Activated naive CD4-positive, alpha-beta T cell treated with anti-CD3 and anti-CD28 coated beads for 36 hours (primary cell): Measurements from ENCODE around the gene LZTS2. TPM values are rescaled to one million over a fixed set of nuclear protein-coding genes. Genes with fewer than 3 reads are reported as not detected.
"Not testable (repeated sequence)": the region's sequence is repeated elsewhere in the genome, so short reads cannot be mapped to it uniquely, and the experiment has no call there.

Source experiments
- CTCF ChIA-PET: fragments of 350-600 bp; sonication (Branson Sonifier 250); formaldehyde crosslinking; loops from one replicate; lab custom pipeline; 2021; ENCODE audit warnings: antibody characterized with exemption; lab: Charles Lee
- DNase-seq: peaks from one replicate; pipeline ENCODE4 v3.0.0-alpha.2; 2020
- H3K27ac Mint-ChIP-seq: one replicate; pipeline ENCODE4 v1.8.0; 2021; ENCODE audit warnings: mild to moderate bottlenecking, mixed read lengths
- H3K27me3 Mint-ChIP-seq: one replicate; pipeline ENCODE4 v1.8.0; 2021; ENCODE audit warnings: low read depth, mixed read lengths
- H3K36me3 Mint-ChIP-seq: one replicate; pipeline ENCODE4 v1.8.0; 2021; ENCODE audit warnings: low read depth, mixed read lengths
- H3K4me1 Mint-ChIP-seq: one replicate; pipeline ENCODE4 v1.8.0; 2021; ENCODE audit warnings: low read depth, mixed read lengths
- H3K4me3 Mint-ChIP-seq: one replicate; pipeline ENCODE4 v1.8.0; 2021; ENCODE audit warnings: mild to moderate bottlenecking, moderate library complexity, mixed read lengths
- H3K9me3 Mint-ChIP-seq: one replicate; pipeline ENCODE4 v1.8.0; 2021; ENCODE audit warnings: mixed read lengths
- intact Hi-C: fragments of 100-400 bp; cut with micrococcal nuclease; formaldehyde crosslinking; loops from one replicate; pipeline ENCODE4 v1.15.1; 2023
- total RNA-seq, 2 experiments: library from RNA; stranded (reverse); gene quantifications; one replicate each; pipeline ENCODE4 v1.2.3, GENCODE V29; 2021

LZTS2 gene
- total RNA-seq, 2 experiments from 2014 or later = 8.3 to 8.9 TPM

DNA sequence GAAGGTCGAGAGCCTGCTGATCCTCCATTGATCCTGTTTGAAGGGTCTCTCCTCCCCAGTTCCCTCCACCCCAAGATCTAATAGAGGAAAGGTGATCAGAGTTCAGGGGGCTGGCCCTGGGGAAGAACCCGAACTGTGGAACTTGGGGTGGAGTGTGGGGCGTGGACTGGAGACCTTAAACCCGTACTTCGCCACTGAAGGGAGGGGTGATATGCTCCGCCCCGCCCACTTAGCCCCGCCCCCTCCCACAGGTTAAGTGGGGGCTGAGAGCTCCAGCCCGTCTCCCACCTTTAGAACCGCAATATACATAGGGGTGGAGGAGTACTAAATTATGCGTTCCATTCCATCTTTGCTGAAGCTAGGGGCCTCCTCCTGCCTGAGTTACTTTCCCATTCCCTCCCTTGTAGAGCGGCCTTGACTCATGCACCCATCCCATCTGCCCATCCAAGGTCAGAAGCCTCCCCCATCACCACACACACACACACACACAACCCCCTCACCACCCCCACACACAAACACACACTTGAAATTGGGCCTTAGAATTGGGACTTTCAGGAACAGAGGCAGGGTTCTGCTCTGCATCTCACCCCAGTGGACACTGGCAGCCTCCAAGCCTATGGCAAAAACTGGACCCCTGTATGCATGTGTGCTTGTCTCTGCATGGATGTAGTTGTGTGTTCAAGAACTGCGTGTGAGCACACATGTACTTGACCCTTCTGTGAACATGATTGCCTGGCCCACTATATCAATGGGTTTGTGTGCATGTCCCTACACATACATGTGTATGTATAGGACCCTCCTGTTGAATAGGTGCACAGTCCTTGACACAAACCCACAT lies 29.3 kb upstream of the LZTS2 start:
- DNase-seq = no peak
- H3K4me1 Mint-ChIP-seq = peaks cover 8% of the 10 kb centered on the region
- H3K36me3 Mint-ChIP-seq = no peaks in the 10 kb centered on the region
- H3K27me3 Mint-ChIP-seq = no peaks in the 10 kb centered on the region
- H3K9me3 Mint-ChIP-seq = no peaks in the 10 kb centered on the region
- CTCF ChIA-PET = no interaction called here
- peak overlapping the region; percentile 59 for H3K4me3 Mint-ChIP-seq
- intact Hi-C loops = no loop called here
- no peak overlapping the region for H3K27ac Mint-ChIP-seq

DNA sequence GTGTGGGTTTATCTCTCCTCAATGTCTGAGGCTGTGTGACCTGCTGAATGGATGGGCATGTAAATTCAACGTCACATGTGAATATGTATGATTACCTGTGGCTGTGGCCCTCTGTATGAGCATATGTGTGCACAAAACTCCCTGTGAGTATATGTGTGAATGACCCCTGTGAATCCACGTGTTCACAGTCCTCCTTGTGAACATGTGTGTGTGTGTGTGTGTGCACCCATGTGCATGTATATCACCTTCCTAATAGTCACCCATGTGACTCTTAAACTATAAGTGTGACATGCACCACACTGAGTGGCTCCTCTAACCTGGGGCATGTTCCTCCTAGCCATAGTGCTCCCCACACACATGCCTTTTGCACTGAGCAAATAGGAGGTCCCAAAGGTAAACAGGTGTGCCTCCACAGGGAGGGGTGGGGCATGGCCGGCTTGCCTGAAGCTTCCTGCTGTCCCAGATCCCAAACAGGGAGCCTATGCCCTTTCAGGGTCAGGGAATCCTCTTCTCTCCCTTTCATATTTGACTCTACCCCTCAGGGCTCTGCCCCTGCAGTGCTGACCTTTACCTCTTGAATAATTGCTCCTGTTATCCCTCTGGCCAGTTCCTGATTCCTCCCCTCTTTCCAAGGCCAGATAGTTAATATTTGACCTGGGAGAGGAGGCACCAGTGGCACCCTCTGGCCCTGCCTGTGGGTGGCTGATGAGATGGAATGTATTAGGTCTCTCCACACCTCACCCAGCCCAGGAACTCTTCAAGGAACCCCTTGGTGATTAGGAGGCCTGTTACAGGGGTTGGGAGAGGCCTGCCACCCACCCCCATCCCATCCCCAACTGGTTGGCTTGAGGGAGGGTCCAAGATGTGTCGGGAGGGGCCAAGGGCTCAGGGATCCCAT lies 28.4 kb upstream of the LZTS2 start:
- Mint-ChIP-seq H3K36me3 (no peaks in the 10 kb centered on the region), H3K4me3 (no peak overlapping the region)

DNA sequence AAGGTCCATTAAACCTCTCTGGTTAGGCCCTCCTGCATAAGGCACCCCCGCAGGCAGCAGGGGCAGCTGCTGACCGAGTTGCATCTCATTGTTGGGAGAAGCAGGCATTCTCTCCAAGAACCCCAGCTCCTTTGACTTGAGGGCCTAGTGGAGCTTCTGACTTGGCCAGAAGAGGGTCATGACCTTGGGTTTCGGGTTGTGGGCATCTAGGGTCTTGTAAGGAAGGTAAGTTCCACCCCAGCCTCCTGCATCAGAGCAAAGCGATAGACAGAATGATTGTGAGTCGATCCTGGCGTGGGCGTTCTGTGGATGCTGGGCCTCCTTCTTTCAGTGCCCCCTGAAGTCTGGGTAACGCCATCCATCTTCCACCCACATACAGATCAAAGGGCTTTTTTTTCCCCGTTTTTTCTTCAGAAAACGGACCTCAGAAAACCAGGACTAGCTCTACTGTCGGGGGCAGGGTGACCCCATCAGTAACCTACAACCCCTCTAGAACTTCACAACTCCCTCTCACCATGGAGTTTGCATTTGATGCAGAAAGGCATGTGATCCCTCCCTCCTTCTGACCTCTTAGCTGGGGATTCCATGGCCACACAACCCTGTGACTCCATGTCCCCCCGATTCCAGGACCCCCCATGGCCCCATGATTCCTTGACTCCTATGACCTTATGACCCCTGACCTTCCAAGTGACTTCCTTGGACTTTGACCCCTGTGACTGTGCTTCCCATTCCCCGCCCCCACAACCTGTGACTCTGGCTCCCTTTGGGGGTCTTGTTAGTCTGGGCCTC lies 27.3 kb upstream of the LZTS2 start:
- Mint-ChIP-seq H3K4me3 (no peak overlapping the region), H3K27me3 (no peaks in the 10 kb centered on the region), H3K4me1 (peaks cover 8% of the 10 kb centered on the region), H3K36me3 (no peaks in the 10 kb centered on the region), H3K9me3 (no peaks in the 10 kb centered on the region), H3K27ac (no peak overlapping the region)
- DNase-seq = no peak
- CTCF ChIA-PET = interaction anchor here (1.1 to 1.6 kb wide), 2 partner anchors 25 to 26 kb away, joined by 4 read pairs; no protein-coding TSS in a partner anchor
- intact Hi-C loops = no loop called here

More for the DNA sequence above, 28.4 kb upstream of the LZTS2 start:
- CTCF ChIA-PET = interaction anchor here (1.1 kb wide), 1 partner anchor 26 kb away, joined by 4 read pairs; no protein-coding TSS in a partner anchor
- H3K9me3 Mint-ChIP-seq = no peaks in the 10 kb centered on the region
- H3K27me3 Mint-ChIP-seq = no peaks in the 10 kb centered on the region
- H3K4me1 Mint-ChIP-seq = peaks cover 8% of the 10 kb centered on the region
- no peak overlapping the region for H3K27ac Mint-ChIP-seq
- no peak for DNase-seq
- intact Hi-C loops = no loop called here

DNA sequence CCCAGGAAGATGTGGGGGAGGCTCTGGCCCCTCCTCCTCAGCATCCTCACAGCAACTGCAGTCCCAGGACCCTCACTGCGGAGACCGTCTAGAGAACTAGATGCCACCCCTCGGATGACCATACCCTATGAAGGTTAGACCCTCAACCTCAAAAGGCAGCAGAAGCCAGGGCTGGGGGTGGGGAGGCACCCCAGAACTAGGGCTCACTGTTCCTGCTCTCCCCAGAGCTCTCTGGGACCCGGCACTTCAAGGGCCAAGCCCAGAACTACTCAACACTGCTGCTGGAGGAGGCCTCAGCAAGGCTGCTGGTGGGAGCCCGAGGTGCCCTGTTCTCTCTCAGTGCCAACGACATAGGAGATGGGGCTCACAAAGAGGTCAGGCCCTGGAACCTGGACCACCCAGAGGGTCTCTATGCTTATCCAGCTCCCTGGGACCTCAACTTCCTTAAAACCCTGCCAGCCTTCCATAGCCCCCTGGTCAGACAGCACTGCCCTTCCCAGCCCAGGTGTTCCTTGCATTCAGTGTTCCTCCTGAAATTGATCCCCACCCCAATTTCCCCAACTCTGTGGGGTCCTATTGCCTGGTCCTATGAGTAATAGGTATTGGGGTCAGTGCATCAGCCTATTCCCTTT lies 26.6 kb upstream of the LZTS2 start:
- Mint-ChIP-seq H3K27ac (no peak overlapping the region), H3K27me3 (no peaks in the 10 kb centered on the region), H3K4me1 (peaks cover 8% of the 10 kb centered on the region), H3K36me3 (no peaks in the 10 kb centered on the region), H3K4me3 (no peak overlapping the region), H3K9me3 (no peaks in the 10 kb centered on the region)
- intact Hi-C loops = no loop called here
- CTCF ChIA-PET = interaction anchor here (0.6 to 1.6 kb wide), 2 partner anchors 25 to 44 kb away, joined by 3 to 4 read pairs; no protein-coding TSS in a partner anchor
- DNase-seq = no peak

DNA sequence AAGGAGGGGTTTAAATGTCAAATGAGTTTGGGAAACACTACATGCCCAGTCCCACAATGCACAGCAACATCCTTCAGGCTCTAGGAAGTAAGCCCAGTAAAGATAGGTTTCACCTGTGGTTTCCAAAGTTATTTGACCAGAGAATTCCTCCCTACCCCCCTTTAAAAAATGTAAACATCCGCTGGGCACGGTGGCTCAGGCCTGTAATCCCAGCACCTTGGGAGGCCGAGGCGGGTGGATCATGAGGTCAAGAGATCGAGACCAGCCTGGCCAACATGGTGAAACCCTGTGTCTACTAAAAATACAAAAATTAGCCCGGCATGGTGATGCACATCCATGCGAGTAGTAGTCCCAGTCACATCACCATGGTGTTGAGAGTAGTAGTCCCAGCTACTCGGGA lies 24.2 kb upstream of the LZTS2 start:
- CTCF ChIA-PET = interaction anchor here (1.2 kb wide), 1 partner anchor 23 kb away, joined by 3 read pairs; no protein-coding TSS in a partner anchor
- H3K4me1 Mint-ChIP-seq, H3K9me3 Mint-ChIP-seq, H3K36me3 Mint-ChIP-seq, H3K27me3 Mint-ChIP-seq, DNase-seq, intact Hi-C loops, H3K4me3 Mint-ChIP-seq, H3K27ac Mint-ChIP-seq: not testable (repeated sequence)

DNA sequence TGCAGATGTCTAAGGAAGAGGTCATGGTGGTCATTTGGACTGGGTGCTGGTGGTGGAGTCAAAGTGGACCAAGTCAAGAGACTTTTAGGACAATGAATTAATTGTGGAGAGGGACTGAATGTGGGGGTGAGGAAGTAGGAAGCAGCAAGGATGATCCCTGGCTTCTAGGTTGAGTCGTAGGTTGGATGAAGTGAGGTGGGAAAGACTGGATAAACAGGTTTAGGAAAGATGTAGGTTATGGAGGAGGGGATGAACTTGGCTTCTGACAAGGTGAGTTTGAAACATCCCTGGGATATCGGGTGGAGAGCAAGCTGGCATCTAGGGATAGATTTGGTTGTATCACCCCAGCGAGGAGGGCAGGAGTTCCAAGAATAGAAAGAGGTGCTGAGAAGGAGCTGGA lies 22.7 kb upstream of the LZTS2 start:
- no peak for DNase-seq
- Mint-ChIP-seq H3K36me3 (peaks cover 1% of the 10 kb centered on the region), H3K9me3 (no peaks in the 10 kb centered on the region), H3K4me1 (no peaks in the 10 kb centered on the region), H3K4me3 (no peak overlapping the region), H3K27me3 (no peaks in the 10 kb centered on the region), H3K27ac (no peak overlapping the region)
- intact Hi-C loops = no loop called here
- CTCF ChIA-PET = interaction anchor here (1.0 kb wide), 1 partner anchor 21 kb away, joined by 3 read pairs; no protein-coding TSS in a partner anchor

DNA sequence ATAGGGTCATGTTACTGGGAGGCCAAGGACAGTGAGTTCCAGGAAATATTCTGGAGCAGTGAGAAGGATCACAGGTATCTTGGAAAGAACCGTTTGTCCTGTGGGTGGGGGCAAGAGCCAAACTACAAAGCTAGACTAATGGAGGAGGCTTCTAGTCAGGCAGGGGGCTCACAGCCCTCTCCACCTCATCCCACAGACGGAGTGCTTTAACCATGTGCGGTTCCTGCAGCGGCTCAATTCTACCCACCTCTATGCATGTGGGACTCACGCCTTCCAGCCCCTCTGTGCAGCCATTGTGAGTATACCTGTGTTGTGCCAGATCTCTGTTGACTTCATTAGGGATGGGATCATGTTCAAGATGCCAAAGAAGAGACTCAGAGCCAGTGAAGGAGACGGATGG lies 22.2 kb upstream of the LZTS2 start:
- Mint-ChIP-seq H3K27ac (no peak overlapping the region), H3K4me3 (no peak overlapping the region), H3K4me1 (no peaks in the 10 kb centered on the region), H3K27me3 (no peaks in the 10 kb centered on the region), H3K36me3 (peaks cover 4% of the 10 kb centered on the region), H3K9me3 (no peaks in the 10 kb centered on the region)
- no peak for DNase-seq
- CTCF ChIA-PET = interaction anchor here (0.6 kb wide), 1 partner anchor 42 kb away, joined by 3 read pairs; no protein-coding TSS in a partner anchor
- intact Hi-C loops = no loop called here

DNA sequence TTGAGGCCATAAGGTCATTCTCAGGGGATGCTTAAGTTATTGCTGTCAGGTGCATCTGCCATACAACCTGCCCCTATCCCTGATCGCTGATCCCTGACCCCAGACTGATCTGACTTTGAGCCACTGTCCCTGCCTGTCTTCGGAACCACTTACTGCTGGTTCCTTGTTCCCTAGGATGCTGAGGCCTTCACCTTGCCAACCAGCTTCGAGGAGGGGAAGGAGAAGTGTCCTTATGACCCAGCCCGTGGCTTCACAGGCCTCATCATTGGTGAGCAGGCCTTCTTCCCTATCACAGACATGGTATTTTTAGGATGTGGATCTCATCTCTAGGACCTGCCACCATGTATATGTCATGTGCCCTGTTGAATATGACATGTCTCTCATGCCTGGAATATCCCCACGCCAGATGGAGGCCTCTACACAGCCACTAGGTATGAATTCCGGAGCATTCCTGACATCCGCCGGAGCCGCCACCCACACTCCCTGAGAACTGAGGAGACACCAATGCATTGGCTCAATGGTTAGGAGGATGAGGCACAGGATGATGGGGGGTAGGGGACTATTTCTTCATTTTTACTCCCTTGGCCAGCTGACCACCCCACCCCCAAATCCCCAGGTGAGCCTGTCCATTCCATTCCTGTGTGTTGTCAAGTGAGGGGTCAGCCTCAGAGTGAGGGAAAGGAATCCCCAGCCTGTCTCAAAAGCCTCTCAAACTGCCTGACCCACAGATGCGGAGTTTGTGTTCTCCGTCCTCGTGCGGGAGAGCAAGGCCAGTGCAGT lies 21.3 kb upstream of the LZTS2 start:
- CTCF ChIA-PET = interaction anchor here (1.2 kb wide), 1 partner anchor 10 kb away, joined by 3 read pairs; no protein-coding TSS in a partner anchor
- intact Hi-C loops = no loop called here

DNA sequence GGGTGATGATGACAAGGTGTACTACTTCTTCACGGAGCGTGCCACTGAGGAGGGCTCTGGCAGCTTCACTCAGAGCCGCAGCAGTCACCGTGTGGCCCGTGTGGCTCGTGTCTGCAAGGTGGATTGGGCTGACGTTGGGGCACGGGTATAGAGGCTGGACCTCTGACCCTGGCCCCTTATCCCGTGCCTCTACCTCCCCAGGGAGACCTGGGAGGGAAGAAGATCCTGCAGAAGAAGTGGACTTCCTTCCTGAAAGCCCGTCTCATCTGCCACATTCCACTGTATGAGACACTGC lies 20.8 kb upstream of the LZTS2 start:
- DNase-seq = no peak

More for the DNA sequence above, 21.3 kb upstream of the LZTS2 start:
- H3K27ac Mint-ChIP-seq = no peak overlapping the region
- no peak for DNase-seq
- H3K36me3 Mint-ChIP-seq = peaks cover 4% of the 10 kb centered on the region
- no peaks in the 10 kb centered on the region for H3K4me1 Mint-ChIP-seq
- H3K4me3 Mint-ChIP-seq = no peak overlapping the region
- H3K9me3 Mint-ChIP-seq = no peaks in the 10 kb centered on the region
- H3K27me3 Mint-ChIP-seq = no peaks in the 10 kb centered on the region

DNA sequence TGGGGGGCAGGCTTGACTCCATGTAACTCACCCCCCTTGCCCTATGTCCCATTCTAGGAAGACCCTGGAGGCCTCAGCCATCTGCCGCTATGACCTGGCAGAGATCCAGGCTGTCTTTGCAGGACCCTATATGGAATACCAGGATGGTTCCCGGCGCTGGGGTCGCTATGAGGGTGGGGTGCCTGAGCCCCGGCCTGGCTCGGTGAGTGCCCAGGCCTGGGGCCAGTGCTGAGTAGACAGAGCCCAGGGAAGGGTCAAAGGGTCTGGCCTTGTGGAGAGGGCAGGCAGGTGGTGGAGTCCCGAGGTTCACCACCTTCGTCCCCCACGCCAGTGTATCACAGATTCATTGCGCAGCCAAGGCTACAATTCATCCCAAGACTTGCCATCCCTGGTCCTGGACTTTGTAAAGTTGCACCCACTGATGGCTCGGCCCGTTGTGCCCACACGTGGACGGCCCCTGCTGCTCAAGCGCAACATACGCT lies 19.8 kb upstream of the LZTS2 start:
- DNase-seq = no peak
- Mint-ChIP-seq H3K36me3 (peaks cover 4% of the 10 kb centered on the region), H3K27ac (no peak overlapping the region), H3K9me3 (no peaks in the 10 kb centered on the region), H3K4me3 (no peak overlapping the region), H3K27me3 (no peaks in the 10 kb centered on the region), H3K4me1 (no peaks in the 10 kb centered on the region)
- CTCF ChIA-PET = interaction anchor here (1.2 kb wide), 1 partner anchor 11 kb away, joined by 3 read pairs; no protein-coding TSS in a partner anchor
- intact Hi-C loops = no loop called here

More for the DNA sequence above, 20.8 kb upstream of the LZTS2 start:
- Mint-ChIP-seq H3K27me3 (no peaks in the 10 kb centered on the region), H3K27ac (no peak overlapping the region), H3K9me3 (no peaks in the 10 kb centered on the region), H3K4me1 (no peaks in the 10 kb centered on the region), H3K36me3 (peaks cover 4% of the 10 kb centered on the region), H3K4me3 (no peak overlapping the region)
- CTCF ChIA-PET = interaction anchor here (1.2 kb wide), 1 partner anchor 10 kb away, joined by 3 read pairs; no protein-coding TSS in a partner anchor
- intact Hi-C loops = no loop called here

DNA sequence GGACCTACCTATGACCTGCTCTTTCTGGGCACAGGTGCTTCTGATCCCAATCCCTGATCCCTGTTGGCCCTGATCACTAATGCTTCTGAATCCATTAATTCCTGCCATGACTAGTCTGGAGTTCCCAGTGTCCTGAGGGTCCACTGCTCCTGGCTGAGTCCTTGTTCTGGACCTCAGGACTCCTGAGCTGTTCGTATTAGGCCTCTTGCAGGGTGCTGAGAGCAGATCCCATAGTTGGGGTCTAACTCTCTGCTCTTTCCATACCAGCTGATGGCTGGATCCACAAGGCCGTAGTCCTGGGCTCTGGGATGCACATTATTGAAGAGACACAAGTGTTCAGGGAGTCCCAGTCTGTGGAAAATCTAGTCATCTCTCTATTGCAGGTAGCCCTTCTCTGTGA lies 19.3 kb upstream of the LZTS2 start:
- H3K4me1 Mint-ChIP-seq = no peaks in the 10 kb centered on the region
- no peak overlapping the region for H3K4me3 Mint-ChIP-seq

More for the DNA sequence above, 19.3 kb upstream of the LZTS2 start:
- Mint-ChIP-seq H3K27me3 (no peaks in the 10 kb centered on the region), H3K9me3 (no peaks in the 10 kb centered on the region), H3K27ac (no peak overlapping the region), H3K36me3 (peaks cover 4% of the 10 kb centered on the region)
- intact Hi-C loops = no loop called here
- CTCF ChIA-PET = no interaction called here
- DNase-seq = no peak
